MM.1S (cell line): ENCODE results near the gene JAKMIP2.
A peak's percentile ranks its signal among the peaks of the same experiment; 100 is the strongest.
"Not testable (repeated sequence)": the region's sequence is repeated elsewhere in the genome, so short reads cannot be mapped to it uniquely, and the experiment has no call there.

Experiments
- DNase-seq: peaks from one replicate; pipeline ENCODE4 v3.0.0-alpha.2; 2015
- H2AFZ ChIP-seq: fragments of 300-600 bp; sonication (generic); 2 replicates; pipeline ENCODE4 v1.6.0; 2016; ENCODE audit warnings: antibody characterized with exemption, low read length
- H3F3A ChIP-seq: fragments of 300-600 bp; sonication (generic); 2 replicates; pipeline ENCODE4 v1.6.1; 2016; ENCODE audit warnings: mild to moderate bottlenecking, antibody characterized with exemption, low read length, moderate library complexity, mixed read lengths; ENCODE audit not compliant: insufficient read depth
- H3K27ac ChIP-seq: fragments of 300-600 bp; sonication (generic); 2 replicates; pipeline ENCODE4 v1.5.1; 2016; ENCODE audit warnings: mild to moderate bottlenecking, low read length
- H3K27me3 ChIP-seq: fragments of 300-600 bp; sonication (generic); replicated peaks from 2 replicates; pipeline ENCODE4 v1.6.0; 2016; ENCODE audit warnings: low read length; ENCODE audit not compliant: insufficient read depth
- H3K36me3 ChIP-seq: fragments of 300-600 bp; sonication (generic); replicated peaks from 2 replicates; pipeline ENCODE4 v1.6.1; 2016; ENCODE audit warnings: mild to moderate bottlenecking, low read length, mixed read lengths; ENCODE audit not compliant: insufficient read depth
- H3K4me1 ChIP-seq: fragments of 300-600 bp; sonication (generic); 2 replicates; pipeline ENCODE4 v1.6.1; 2016; ENCODE audit warnings: low read length, mixed read lengths
- H3K4me2 ChIP-seq: fragments of 300-600 bp; sonication (generic); 2 replicates; pipeline ENCODE4 v1.6.0; 2016; ENCODE audit warnings: low read depth, low read length
- H3K4me3 ChIP-seq: fragments of 300-600 bp; sonication (generic); 2 replicates; pipeline ENCODE4 v1.5.1; 2016; ENCODE audit warnings: low read length, mixed read lengths
- H3K79me2 ChIP-seq: fragments of 300-600 bp; sonication (generic); 2 replicates; pipeline ENCODE4 v1.6.1; 2016; ENCODE audit warnings: mixed run types, low read length, mixed read lengths
- H3K9ac ChIP-seq: fragments of 300-600 bp; sonication (generic); 2 replicates; pipeline ENCODE4 v1.6.1; 2016; ENCODE audit warnings: low read length, mixed read lengths
- H3K9me2 ChIP-seq: fragments of 300-600 bp; sonication (generic); replicated peaks from 2 replicates; pipeline ENCODE4 v1.6.1; 2016; ENCODE audit warnings: mild to moderate bottlenecking, low read length, mixed read lengths; ENCODE audit not compliant: insufficient read depth
- H3K9me3 ChIP-seq: fragments of 300-600 bp; sonication (generic); replicated peaks from 2 replicates; pipeline ENCODE4 v1.6.1; 2016; ENCODE audit warnings: mild to moderate bottlenecking, low read length, mixed read lengths; ENCODE audit not compliant: insufficient read depth
- H4K20me1 ChIP-seq: fragments of 300-600 bp; sonication (generic); 2 replicates; pipeline ENCODE4 v1.6.1; 2016; ENCODE audit warnings: mild to moderate bottlenecking, low read length, moderate library complexity, mixed read lengths; ENCODE audit not compliant: insufficient read depth
- EZH2 ChIP-seq: fragments of 300-600 bp; sonication (generic); optimal IDR thresholded peaks from 2 replicates; pipeline ENCODE3; 2017; ENCODE audit warnings: low read depth, mild to moderate bottlenecking, antibody characterized with exemption, low read length, mixed read lengths
- EZH2phosphoT487 ChIP-seq: fragments of 300-600 bp; sonication (generic); IDR thresholded peaks from 2 replicates; pipeline ENCODE4 v1.6.1; 2018; ENCODE audit warnings: antibody characterized with exemption, low read length
- TF ChIP-seq, protein P1 (sequence below): fragments of 300-600 bp; sonication (generic); IDR thresholded peaks from 2 replicates; pipeline ENCODE4 v1.5.1; 2016; ENCODE audit warnings: antibody characterized with exemption, low read length, mixed read lengths

The JAKMIP2 gene

DNA sequence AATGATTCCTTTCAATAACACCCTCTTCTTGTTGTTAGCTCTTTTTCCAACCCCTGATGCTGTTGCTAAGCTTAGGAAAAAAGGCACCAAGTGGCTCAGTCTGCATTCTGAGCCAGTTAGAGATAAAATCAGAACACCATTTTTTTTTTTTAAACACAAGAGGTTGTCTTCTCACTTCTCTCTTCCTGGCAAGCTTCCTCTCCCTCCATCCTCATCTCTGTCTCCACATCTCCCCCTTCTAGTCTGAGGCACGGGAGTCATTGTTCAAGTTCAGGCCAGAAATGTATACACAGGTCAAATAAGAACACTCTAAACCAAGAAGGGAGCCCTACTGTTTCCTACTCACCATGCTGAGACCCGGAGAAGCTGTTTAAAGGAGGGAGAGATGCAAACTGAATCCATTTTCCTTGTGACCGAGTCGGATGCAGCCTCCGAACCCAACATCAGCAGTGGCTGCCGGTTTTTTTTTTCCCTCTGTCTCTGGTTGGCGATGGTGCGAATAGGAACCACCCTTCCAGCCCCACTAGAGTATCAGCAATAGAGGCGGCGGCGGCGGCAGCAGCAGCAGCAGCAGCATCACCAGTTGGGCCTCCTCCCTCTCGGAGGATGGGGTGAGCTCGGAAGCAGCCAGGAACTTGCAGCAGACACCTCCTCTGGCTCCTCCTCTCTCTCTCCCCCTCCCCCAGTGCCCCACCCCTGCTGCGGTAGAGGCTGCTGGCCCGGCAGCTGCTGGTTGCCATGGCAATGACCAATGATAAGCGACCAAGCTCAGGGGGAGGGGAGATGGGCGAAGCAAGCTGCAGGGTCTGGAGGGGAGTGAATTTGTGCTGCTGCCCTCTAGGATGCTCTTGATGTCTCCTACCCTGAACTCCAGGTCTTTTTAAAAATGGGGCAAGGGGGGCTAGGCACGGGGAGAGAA lies at the start of gene JAKMIP2:
JAKMIP2 (minus strand) TSS at position 619 of the 919 bp plus-strand sequence. CDS start 110,922 bp downstream, outside the sequence.
- no peaks in the 10 kb centered on the region for H4K20me1 ChIP-seq
- no peaks in the 10 kb centered on the region for H3K9me2 ChIP-seq
- H3K36me3 ChIP-seq = no peaks in the 10 kb centered on the region
- H3K4me2 ChIP-seq = peak within 1 kb of the TSS; percentile 80
- H3K27me3 ChIP-seq = no peaks in the 10 kb centered on the region
- peak within 1 kb of the TSS; percentile 83 for H3K27ac ChIP-seq
- H2AFZ ChIP-seq = peak within 1 kb of the TSS; percentile 75
- H3K9me3 ChIP-seq = no peaks in the 10 kb centered on the region
- peaks cover 12% of the 10 kb centered on the region for H3F3A ChIP-seq
- peaks cover 48% of the 10 kb centered on the region for H3K79me2 ChIP-seq
- TF ChIP-seq EZH2phosphoT487 = no peak
- TF ChIP-seq, protein P1, sequence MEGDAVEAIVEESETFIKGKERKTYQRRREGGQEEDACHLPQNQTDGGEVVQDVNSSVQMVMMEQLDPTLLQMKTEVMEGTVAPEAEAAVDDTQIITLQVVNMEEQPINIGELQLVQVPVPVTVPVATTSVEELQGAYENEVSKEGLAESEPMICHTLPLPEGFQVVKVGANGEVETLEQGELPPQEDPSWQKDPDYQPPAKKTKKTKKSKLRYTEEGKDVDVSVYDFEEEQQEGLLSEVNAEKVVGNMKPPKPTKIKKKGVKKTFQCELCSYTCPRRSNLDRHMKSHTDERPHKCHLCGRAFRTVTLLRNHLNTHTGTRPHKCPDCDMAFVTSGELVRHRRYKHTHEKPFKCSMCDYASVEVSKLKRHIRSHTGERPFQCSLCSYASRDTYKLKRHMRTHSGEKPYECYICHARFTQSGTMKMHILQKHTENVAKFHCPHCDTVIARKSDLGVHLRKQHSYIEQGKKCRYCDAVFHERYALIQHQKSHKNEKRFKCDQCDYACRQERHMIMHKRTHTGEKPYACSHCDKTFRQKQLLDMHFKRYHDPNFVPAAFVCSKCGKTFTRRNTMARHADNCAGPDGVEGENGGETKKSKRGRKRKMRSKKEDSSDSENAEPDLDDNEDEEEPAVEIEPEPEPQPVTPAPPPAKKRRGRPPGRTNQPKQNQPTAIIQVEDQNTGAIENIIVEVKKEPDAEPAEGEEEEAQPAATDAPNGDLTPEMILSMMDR = no peak
- TF ChIP-seq EZH2 = no peak
- peaks cover 14% of the 10 kb centered on the region; the same call in 1 of the 2 replicates for H3K4me1 ChIP-seq
- peak within 1 kb of the TSS; percentile 77 for H3K9ac ChIP-seq
- peak; percentile 97 for DNase-seq
- H3K4me3 ChIP-seq = peak within 1 kb of the TSS; percentile 91

DNA sequence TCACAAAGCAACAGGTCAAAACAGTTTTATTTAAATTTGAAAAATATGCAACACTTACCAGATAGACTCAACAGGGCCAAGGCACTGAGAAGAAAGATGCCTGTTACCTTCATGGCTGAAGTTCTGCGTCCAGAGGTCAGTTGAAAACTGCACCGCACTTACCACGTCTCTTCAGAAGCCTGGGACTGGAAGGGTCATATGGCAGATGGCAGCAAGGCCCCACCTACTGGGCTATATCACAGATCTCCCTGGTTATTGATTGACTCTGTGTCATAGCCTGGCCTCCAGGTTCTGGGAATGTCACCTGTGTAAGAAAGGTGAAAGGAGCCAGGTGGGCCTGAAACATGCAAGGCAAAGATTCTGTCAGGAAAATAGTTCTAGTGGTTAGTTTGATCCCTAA lies 48.9 kb upstream of the JAKMIP2 start, which contains the start of gene SPINK1:
SPINK1 (minus strand) TSS at position 207 of the 400 bp plus-strand sequence; CDS start at position 113, 94 bp downstream.
- Histone ChIP-seq H4K20me1 (no peaks in the 10 kb centered on the region), H3K36me3 (no peaks in the 10 kb centered on the region), H3K4me1 (no peaks in the 10 kb centered on the region), H3K9ac (no peak within 1 kb of the TSS), H3K4me3 (no peak within 1 kb of the TSS), H3F3A (no peaks in the 10 kb centered on the region), H3K27me3 (no peaks in the 10 kb centered on the region), H3K27ac (no peak within 1 kb of the TSS), H3K9me3 (no peaks in the 10 kb centered on the region), H3K79me2 (no peaks in the 10 kb centered on the region), H3K9me2 (no peaks in the 10 kb centered on the region), H3K4me2 (no peak within 1 kb of the TSS), H2AFZ (no peak within 1 kb of the TSS)
- no peak for TF ChIP-seq EZH2
- TF ChIP-seq, protein P1 = no peak
- no peak for TF ChIP-seq EZH2phosphoT487
- DNase-seq = no peak

DNA sequence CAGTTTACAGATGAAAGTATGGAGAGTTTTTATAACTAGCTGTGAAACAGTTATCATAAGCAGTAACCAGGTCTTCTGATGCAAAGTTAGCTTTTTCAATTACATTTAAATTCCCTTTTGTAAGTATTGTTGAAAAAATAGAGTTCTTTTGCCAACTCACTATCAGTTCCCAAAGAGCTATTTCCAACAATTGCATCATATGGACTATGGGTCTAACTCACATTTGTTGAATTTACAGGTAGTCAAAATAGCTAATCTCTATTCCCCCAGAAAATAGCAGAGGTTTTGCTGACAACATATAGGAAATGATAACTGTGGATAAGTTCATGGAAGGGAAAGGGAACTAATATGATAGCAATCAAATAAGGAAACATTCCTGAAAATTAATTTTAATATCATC lies 47.5 kb upstream of the JAKMIP2 start:
- Histone ChIP-seq H3K27me3 (no peaks in the 10 kb centered on the region), H3K9me2 (no peaks in the 10 kb centered on the region), H3K4me3 (no peak overlapping the region), H3F3A (no peaks in the 10 kb centered on the region), H3K4me2 (no peak overlapping the region), H3K9ac (no peak overlapping the region), H3K79me2 (no peaks in the 10 kb centered on the region), H3K36me3 (no peaks in the 10 kb centered on the region), H2AFZ (no peak overlapping the region), H4K20me1 (no peaks in the 10 kb centered on the region), H3K4me1 (no peaks in the 10 kb centered on the region), H3K9me3 (no peaks in the 10 kb centered on the region), H3K27ac (no peak overlapping the region)
- no peak for TF ChIP-seq EZH2phosphoT487
- TF ChIP-seq EZH2 = no peak
- TF ChIP-seq, protein P1 = no peak
- DNase-seq = no peak

DNA sequence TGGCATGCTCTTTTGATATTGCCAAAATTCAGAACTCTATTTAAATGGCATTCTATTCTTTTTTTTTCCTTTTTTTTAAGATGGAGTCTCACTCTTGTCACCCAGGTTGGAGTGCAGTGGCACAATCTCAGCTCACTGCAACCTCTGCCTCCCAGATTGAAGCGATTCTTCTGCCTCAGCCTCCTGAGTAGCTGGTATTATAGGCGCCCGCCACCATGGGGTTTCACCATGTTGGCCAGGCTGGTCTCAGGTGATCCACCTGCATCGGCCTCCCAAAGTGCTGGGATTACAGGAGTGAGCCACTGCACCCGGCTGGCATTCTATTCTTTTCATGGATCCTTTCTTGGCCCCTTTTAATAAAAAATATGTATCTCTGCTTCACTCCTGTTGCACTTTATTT lies 44.5 kb upstream of the JAKMIP2 start:
- H3K36me3 ChIP-seq, H4K20me1 ChIP-seq, H3K27me3 ChIP-seq, H3K4me2 ChIP-seq, H3F3A ChIP-seq, H3K4me1 ChIP-seq, H3K9ac ChIP-seq, DNase-seq, H2AFZ ChIP-seq, H3K79me2 ChIP-seq, H3K27ac ChIP-seq, H3K9me2 ChIP-seq, H3K4me3 ChIP-seq, H3K9me3 ChIP-seq: not testable (repeated sequence)
